ENCODE results near the gene WDR7.
A peak's percentile ranks its signal among the peaks of the same experiment; 100 is the strongest.

WDR7 gene

DNA sequence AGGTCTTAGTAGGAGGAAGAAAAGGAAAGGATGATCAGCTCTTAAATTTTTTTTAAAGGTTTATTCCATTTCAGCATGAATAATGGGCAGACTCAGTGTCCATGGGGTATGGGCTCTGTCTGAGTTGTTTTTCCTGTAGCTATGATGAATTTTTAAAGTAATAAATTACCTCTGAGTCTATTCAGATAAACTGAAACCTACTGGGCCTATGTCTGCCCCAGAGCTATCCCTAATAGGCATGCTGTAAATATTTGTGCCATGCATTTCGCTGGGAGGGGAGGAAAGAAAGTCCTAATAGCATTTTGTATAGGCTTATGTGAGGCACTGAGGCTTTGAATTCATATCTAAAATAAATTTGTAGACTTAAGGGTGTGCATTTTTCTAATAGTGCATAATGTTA is 285.3 kb downstream of the WDR7 start:
- DNase-seq (ENCODE audit: low spot score) = no peak

DNA sequence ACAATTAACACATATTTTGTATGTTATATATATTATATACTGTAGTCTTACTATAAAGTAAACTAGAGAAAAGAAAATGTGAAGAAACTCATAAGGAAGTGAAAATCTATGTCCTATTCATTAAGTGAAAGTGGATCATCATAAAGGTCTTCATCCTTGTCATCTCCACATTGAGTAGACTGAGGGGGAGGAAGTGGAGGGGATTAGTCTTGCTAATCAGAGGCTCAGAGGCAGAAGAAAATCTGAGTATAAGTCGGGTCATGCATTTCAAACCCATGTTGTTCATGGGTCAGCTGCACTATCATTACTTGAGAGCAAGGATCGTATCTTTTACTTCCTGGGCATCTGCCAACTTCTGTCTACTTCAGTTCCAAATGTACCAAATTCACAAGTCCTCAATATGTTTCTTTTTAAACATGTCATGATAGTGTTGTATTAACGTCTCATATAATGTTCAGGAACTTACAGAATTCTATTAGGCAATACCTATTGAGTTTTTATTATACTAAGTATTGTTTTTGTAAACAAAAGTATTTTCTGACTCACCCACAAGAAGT is 286.8 kb downstream of the WDR7 start:
- DNase-seq (ENCODE audit: low spot score) = no peak

DNA sequence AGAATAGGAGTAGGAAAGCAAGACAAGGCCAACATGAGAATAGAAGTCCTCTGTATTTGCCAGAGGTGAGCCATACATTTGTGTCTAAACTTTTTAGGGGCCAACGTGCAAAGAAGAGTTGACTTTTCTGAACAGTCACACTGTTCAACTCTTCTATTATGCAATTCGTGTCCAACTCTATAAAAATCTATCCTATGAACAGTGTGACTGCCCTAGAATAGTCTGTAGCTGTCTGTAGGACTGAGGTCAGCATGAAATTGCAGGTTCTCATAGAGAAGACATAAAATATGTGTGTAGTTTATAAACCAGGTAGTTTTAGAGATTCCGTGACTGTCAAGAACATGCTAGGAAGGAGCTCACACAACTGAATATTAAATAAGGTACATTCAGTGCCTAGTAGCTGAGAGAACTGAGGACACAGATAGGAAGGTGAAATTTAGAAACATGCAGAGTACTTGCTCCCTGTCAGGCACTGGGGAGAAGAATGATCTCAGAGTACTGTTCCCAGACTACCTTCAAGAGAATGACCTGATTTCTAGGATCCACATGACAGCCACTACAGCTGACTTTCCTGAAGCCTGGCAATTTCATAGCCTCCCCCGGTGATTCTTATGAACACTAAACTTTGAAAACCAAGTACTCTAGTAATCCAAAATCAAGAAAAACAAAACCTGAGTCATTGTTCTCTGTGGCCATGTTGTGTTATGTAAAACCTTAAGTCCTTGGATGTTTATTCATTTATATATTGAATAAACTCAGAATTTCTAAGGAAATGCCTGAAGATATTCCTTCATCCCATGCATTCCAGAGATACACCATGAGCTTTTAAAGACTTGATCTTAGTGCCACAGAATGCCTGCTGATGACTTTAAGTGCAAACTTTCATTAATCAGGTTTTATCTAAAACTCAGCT is 294.3 kb downstream of the WDR7 start:
- DNase-seq (ENCODE audit: low spot score) = no peak

DNA sequence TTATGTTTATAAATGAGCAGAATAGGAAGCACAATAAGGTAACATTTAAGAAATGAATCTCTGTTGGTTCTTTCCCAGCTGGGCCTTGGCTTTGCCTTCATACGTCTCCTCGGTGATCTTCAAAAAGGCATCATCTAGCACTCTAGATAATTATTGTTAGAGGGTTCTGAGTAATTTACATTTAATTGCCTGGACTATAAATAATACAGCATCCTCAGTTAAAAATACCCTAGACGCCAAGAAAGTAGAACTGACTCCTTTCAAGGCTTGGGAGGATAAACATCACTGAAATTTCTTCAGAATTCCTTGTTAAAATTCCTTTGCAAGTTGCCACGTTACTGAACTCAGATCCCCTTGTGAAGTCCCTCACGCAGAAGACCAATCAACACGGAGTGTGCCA is 296.1 kb downstream of the WDR7 start:
- no peak for DNase-seq (ENCODE audit: low spot score)

DNA sequence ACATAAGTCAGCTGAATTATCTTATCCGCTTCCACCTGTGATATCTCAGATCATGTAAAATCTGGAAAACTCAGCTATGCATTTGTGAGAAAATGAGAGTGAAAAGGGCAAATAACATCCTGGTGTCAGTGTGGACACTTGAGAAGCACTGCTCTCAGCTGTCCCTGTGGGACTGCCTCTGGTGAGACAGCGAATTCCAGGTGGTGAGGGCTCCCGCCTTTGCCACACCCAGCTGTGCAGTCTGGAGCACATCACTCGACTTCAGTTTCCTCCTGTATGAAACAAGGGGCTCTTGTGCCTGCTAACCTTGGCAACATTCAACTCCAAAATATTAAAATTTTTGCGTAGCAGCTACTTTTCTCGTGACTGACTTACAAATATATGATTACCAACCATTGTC is 300.9 kb downstream of the WDR7 start:
- no peak for DNase-seq (ENCODE audit: low spot score)

DNA sequence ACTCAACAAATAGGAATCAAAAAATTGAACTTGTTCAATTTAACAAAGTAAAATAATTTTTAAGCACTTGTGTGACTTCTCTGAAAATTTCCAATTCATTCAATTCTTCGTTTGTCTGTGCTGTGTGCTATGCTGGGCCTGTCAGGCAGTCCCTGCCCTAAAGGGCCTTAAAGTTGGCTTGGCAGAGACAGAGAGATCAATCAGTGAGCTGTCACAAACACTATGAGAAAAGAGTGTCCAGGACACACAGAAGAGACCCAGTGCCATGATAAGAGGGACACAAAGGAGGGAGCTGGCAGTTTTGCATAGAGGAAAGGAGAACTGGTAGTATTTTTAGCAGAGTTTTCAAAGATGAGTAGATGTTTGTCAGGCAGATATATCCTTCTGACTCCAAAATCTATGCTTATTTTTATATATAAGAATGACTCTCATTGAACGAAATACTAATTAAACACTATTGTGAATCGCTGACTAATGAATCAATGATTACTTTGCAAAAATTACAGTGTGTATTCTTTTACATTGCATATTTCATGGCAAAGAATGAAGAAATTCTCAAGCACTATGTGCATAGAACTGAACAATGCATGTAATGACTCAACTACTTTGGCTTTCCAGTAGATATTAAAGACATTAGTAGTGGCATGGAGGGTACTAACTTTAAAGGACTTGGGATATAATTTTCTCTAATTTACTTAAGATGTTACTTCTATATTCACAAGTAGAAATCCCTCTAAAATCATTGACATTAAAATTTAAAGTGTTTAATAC is 302.5 kb downstream of the WDR7 start:
- no peak for DNase-seq (ENCODE audit: low spot score)

DNA sequence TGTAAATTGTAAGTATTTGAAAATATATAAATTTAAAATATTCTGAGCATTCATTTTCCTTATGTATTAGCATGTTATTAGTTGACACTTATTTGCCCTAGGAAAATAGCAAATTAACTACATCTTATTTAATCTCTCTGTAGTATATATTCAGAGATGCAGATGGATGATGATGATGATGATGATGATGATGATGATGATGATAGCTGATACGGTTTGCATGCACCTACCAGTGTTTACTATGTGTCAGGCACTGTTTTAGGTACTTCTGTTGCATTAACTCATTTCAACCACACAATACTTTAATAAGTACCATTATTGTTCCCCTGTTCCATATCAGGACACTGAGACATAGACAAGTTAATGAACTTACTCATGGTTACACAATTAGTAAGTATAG is 304.3 kb downstream of the WDR7 start:
- DNase-seq (ENCODE audit: low spot score) = no peak

- no peak for DNase-seq (ENCODE audit: low spot score)
These were observed 308.0 kb downstream of the WDR7 start for GRCh38 chr18:56959120-56959519.

DNA sequence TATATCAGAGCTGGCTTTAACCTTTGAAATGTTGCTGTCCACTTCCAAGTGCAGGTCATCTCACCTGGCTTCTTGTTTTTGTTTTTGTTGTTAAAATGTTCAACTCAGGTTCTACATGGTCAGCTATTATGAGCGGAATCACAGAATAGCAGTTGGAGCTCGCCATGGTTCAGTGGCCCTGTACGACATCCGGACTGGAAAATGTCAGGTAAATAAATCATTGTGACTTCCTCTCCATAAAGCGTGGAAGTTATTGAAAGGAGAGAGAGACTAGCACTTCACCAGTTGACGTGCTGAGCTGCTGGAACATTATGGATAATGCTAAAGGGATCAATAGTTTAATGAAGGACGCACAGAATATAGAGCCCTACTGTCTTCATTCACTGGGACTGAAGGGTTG is 311.2 kb downstream of the WDR7 start:
- no peak for DNase-seq (ENCODE audit: low spot score)

DNA sequence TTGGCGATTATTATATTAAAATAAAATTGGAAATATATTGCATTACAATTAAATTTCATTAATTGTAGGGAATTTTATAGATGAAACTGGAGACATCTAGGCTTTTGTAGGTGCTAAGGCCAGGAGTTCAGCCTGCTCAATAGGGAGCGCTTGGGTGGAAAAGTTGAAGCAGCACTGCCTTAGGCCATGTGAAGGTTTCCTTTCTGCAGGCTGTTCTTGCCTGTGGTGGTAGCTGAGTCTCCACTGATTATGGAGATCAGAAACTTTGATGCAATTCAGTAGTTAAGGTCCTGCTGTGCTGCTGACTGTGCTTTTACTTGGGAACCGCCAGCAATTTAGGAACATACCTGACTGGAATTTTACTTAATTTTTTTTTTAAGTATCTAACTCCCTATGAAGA is 315.9 kb downstream of the WDR7 start:
- DNase-seq (ENCODE audit: low spot score) = no peak

DNA sequence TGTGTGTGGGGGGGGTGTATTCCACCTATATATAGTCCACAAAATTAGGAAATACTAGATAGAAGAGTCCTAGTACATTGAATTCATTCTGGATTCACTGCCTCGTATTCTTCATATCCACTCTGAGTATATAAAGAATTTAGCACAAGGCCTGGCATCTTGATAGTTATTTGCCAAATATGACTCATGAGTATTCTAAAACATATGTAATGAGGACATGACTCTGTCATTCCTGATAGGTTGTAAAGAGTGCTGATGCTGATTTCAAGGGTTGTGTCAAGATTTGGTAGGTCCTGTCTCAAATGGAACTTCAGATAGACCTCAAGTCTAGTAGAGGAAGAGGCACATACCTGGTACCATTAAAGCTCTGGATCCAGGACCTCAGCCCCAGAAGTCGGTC is 322.3 kb downstream of the WDR7 start:
- peak; percentile 72 for DNase-seq (ENCODE audit: low spot score)

DNA sequence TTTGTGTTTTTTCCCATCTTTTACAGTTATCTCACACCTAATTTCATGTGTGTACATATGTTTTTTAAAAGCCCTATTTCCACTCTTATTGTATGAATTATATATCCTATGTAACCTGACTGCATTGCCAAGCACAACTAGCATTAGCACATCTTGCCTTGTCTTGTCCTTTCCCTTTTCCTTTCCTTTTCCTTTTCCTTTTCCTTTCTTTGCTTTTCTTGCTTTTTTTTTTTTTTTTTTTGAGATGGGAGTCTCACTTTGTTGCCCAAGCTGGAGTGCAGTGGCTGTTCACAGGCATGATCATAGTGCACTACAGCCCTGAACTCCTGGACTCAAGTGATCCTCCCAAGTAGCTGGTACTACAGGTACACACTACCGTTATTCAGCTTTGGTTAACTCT is 323.0 kb downstream of the WDR7 start:
- DNase-seq (ENCODE audit: low spot score) = no peak

- no peak for DNase-seq (ENCODE audit: low spot score)
These were observed 324.1 kb downstream of the WDR7 start for GRCh38 chr18:56975276-56975675.

DNA sequence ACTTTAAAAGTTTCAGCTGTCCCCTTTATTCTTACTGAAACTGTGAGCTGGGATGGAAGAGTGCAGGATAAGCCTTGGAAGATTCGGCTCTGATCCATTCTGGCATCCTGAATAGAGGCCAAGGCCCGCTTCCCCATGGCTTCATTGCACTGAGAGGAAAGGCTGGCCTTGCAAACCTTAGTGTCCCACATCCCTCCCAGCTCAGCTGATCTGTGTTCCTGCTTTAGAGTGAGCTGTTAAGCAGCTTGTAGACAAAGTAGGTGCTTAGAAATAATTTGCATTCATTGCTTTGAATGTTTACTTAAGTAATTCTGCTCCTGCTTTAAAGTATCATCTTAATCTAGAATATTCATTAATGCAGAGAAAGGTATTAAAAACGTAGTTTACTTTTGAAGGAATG is 326.1 kb downstream of the WDR7 start:
- no peak for DNase-seq (ENCODE audit: low spot score)

- DNase-seq (ENCODE audit: low spot score) = no peak
These were observed 326.6 kb downstream of the WDR7 start for GRCh38 chr18:56977771-56978170.

DNA sequence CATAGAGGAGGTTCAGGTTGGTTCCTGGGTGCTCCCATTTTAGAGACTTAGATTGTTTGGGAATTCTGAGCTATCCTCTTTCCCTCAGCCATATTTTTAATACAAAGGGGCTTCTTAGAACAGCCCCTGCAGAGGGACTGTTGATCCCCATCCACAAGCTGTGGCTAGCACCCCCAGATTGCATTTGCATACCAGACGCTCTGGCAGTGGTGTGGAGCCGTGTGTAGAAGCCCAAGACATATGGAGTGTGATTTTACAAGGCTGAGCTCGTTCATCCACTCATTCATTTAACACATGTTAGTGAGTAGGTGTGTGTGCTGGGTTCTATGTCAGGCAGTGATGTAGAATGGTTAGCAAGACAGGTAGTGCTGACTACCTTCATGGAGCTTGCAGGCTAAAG is 329.0 kb downstream of the WDR7 start:
- no peak for DNase-seq (ENCODE audit: low spot score)

DNA sequence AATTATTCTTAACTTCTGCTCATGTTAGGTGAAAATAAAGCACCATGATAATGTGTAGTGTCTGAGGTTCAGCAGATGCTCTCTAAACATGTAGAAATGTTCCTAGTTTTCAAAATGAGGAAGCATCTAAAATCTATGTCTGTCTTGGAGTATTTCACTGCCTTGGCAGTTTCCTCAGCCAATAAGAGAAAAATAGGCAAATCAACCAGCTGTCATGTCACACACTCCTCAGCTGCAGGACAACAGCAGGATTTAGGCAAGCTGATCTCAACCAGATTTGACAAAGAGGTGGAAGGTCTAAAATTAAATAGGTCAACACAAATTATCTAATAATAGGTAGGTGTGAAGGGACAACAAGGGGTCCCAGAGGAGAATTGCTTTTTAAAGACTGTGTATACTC is 331.6 kb downstream of the WDR7 start:
- DNase-seq (ENCODE audit: low spot score) = peak; percentile 21

DNA sequence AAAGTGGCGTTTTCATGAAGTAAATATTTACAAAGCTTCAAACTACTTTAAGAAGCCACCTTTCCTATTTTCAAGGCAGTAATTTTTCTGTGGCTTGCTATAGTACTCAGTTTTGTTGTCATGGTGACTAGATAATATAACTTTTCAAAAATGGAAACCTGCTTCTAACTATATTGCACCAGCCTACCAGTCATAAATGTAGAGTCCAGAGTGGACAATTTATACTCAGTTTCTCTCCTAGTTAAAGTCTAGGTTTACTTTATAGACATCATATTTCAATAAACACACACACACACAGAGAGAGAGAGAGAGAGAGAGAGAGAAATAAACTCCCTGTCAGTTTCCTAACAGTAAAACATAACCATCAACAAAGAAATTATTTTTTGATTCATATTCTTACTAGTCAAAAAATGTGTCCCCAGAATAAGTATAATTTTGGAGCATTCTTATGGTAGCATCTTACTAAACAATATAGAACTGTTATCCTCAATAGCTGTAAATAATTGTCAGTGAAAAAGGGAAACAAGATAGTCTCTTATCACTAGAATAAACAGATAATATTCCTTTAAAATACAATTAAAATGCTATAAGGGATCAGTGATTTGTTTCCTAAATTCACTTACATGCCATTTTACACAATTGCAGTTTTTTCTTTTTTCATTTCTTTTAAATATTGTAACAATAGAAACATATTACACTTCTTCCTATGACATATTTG is 332.3 kb downstream of the WDR7 start:
- no peak for DNase-seq (ENCODE audit: low spot score)

DNA sequence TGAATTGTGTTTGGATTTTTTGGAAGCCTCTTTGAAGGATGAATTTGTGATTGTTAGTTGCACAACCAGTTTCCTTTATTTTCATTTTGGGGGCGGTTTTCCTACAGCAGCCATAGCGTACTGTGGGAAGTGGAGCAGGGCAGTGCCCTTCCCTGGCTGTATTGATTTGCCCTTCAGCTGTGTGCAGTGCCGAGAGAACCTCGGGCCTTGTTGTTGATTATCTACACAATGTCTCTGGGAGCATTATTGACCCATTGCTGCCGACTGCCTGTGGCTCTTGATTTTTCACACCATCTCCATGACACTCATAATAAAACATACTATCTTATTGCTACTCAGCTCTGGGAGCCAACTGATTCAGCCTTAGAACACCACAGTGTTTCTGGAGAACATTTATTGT is 333.6 kb downstream of the WDR7 start:
- DNase-seq (ENCODE audit: low spot score) = no peak

- no peak for DNase-seq (ENCODE audit: low spot score)
These were observed 335.7 kb downstream of the WDR7 start for GRCh38 chr18:56986829-56987228.

DNA sequence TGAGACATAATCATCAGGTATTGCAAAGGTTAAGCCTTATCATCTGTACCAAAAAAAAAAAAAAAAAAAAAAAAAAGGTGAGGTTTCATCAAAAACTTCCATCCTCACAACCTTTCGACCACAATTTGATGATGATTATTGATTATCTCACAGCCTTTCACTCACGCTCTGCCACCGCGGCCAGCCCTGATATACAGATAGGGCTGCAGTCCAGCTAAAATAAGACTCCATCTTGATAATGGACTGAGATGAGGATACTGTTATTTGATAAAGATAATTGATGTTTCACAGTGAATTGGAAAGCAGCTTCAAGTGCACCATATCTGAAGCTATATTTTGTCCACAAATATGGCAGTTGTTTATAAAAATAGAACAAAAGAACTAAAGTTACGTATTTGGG is 336.1 kb downstream of the WDR7 start:
- no peak for DNase-seq (ENCODE audit: low spot score)

- no peak for DNase-seq (ENCODE audit: low spot score)
These were observed 336.9 kb downstream of the WDR7 start for GRCh38 chr18:56988022-56988421.

DNA sequence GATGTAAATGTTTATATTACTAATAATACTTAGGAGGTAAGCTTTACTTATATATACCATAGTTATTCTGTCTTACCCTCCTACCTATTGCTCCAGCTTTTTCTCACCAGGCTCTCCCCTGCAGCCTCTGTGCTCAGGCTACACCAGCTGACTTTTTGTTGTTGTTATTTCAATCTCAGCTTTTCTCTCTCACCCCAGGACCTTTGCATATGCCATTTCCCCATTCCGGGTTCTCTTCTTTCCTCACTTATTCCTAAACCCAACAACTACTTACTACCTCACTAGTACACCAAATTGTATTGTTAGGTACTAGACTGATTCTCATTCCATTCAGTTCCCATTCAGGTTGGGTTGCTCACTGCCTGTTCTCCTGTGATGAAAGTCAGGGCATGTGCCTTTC is 339.5 kb downstream of the WDR7 start:
- DNase-seq (ENCODE audit: low spot score) = no peak

Data from RKO (cell line).